ENCODE results near the gene CUBN.

DNA sequence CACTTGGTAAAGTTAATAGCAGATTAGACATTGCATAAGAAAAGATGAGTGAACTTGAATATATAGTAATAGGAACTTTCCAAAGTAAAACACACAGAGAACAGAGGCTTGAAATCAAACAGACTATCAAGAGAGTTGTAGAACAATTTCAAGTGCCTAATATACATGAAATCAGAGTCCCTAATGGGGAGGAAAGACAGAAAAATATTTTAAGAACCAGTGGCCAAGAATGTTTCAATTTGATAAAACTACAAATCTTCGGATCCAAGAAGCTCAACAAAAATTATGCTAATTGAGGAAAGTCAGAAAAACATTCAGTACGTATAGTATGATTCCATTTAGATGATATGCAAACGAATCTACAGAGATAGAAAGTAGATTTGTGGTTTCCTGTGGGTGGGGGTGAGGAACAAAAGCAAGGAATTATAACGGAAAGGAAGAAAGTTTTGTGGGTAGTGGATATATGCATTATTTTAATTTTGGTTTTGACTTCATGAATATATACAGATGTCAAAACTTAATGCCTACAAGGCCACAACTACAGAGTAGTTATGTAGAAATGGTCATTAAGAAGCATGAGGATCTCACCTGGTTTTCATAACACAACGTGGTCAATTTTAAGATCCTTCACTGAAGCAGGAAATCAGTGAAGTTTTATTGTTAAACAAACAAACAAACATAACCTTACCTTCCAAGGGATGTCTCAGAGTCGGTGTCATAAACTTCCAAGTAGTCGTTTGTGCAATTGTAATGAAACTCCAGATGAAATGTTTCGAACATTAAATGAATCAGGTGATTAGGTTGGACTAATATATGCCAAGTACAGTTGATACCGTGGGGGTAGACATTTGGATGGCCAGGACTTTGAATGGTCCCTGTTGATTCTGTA, 62.0 kb downstream of the CUBN start:
- TF ChIP-seq EZH2 (IDR thresholded peaks at IDR 0.05; ENCODE audit: low read length, unreplicated experiment): no peak
- TF ChIP-seq, protein P1, sequence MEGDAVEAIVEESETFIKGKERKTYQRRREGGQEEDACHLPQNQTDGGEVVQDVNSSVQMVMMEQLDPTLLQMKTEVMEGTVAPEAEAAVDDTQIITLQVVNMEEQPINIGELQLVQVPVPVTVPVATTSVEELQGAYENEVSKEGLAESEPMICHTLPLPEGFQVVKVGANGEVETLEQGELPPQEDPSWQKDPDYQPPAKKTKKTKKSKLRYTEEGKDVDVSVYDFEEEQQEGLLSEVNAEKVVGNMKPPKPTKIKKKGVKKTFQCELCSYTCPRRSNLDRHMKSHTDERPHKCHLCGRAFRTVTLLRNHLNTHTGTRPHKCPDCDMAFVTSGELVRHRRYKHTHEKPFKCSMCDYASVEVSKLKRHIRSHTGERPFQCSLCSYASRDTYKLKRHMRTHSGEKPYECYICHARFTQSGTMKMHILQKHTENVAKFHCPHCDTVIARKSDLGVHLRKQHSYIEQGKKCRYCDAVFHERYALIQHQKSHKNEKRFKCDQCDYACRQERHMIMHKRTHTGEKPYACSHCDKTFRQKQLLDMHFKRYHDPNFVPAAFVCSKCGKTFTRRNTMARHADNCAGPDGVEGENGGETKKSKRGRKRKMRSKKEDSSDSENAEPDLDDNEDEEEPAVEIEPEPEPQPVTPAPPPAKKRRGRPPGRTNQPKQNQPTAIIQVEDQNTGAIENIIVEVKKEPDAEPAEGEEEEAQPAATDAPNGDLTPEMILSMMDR (conservative IDR thresholded peaks at IDR 0.05; ENCODE audit: low read depth, low read length): no peak
